Measurements from ENCODE around the gene GALNT5.
"Not testable (repeated sequence)": the region's sequence is repeated elsewhere in the genome, so short reads cannot be mapped to it uniquely, and the experiment has no call there.

The GALNT5 gene

GRCh38 chr2:157326698-157327097 lies 69.2 kb downstream of the GALNT5 start:
- DNase-seq (ENCODE audit: low read depth in 2 of 2, low spot score in 1 of 2): no peak

DNA sequence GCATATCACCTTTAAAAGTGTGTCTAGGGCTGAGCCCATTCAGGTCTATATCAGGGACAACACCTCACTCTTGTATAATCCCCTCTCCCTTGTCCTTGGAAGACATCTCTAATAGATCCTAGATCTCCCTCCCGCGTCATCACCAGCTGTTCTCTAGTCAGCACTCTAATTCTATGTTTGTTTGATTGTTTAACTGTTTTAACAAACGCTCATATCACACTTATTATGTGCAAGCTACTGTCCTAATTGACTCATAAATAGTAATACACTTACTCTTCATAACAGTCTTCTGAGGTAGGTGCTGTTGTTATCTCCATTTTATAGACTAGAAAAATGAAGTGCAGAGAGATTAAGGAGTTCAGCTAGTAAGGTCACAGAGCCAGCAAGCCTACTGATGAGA lies 69.7 kb downstream of the GALNT5 start:
- DNase-seq (ENCODE audit: low read depth in 2 of 2, low spot score in 1 of 2): no peak

GRCh38 chr2:157327621-157328500 lies 70.4 kb downstream of the GALNT5 start:
- DNase-seq (ENCODE audit: low read depth in 2 of 2, low spot score in 1 of 2): peak; percentile 82 to 83

- no peak for DNase-seq (ENCODE audit: low read depth in 2 of 2, low spot score in 1 of 2)
These were observed 72.0 kb downstream of the GALNT5 start for GRCh38 chr2:157329524-157329923.

DNA sequence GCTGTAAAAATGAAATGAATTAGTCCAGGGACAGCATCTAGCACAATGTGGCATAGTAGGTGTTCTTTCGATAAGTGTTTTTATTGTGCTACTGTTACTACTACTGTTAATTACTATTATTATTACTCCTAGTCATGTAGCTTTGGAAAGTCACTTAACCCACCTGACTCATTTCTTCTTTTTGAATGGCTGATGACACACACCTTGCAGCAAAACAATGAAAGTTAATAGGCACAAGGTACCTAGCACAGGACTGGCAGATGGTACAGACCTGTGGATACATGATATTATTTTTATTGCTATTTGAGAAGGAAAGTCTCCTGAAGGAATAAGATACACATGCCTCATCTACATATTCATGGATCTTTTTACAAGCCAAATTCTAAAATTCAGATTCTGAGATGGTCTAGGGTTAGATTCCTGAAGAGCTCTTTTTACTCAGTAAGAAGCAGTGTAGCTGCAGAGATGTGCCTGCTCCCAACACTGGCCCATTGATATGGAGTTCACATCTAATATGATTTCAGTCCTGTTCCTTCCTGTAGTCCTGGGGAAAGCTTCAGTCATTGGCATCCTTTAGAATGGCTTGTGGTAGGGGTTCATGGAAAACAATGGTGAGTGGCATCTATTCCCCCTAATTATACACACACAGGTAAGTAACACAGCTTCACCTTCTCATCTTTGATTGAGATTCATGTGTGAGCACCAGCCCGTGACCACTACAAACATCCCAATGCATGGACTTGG lies 76.0 kb downstream of the GALNT5 start:
- DNase-seq (ENCODE audit: low read depth in 2 of 2, low spot score in 1 of 2): no peak

DNA sequence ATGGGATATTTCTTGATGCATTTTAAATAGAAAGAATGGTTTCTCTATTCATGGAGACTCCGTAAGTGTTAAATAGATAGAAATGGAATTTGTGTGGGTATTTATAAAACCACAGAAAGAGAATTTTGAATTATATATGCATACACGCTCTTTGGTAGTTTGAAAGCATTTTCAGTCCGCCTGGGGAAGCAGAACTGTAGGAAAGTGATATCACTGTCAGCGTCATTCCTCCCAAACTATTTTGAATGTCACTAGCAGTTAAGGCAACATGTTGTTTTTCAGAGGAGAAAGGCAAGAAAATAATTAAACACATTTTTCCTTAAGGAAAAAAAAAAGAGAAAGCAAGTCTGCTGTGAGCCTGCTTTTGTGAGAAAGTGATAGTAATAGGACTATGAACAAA lies 76.8 kb downstream of the GALNT5 start:
- DNase-seq (ENCODE audit: low read depth in 2 of 2, low spot score in 1 of 2): no peak

GRCh38 chr2:157334797-157335196 lies 77.3 kb downstream of the GALNT5 start:
- DNase-seq (ENCODE audit: low read depth in 2 of 2, low spot score in 1 of 2): no peak

- DNase-seq (ENCODE audit: low read depth in 2 of 2, low spot score in 1 of 2): peak in 1 of 2 donors; percentile 7
These were observed 78.9 kb downstream of the GALNT5 start for GRCh38 chr2:157336137-157337010.

DNA sequence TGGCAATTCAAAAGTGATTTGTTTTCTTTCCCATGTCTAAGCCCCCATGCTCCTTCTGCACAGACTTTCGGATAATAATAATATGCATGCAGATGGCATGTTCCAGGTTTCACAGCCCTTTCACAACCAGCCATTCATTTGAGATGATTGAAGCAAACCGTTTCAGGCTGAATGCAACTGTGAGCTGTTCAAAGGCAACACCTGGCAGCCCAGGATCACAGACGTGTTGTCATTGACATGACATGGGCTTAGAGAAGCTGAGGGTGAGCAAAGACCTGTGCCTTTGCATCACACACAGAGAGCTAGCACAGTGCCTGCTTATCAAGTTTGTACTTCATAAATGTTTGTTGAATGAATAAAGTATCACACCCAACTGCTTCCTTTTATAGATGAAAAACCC lies 80.5 kb downstream of the GALNT5 start:
- no peak for DNase-seq (ENCODE audit: low read depth in 2 of 2, low spot score in 1 of 2)

- DNase-seq (ENCODE audit: low read depth in 2 of 2, low spot score in 1 of 2): no peak
These were observed 82.6 kb downstream of the GALNT5 start for GRCh38 chr2:157339965-157340655.

DNA sequence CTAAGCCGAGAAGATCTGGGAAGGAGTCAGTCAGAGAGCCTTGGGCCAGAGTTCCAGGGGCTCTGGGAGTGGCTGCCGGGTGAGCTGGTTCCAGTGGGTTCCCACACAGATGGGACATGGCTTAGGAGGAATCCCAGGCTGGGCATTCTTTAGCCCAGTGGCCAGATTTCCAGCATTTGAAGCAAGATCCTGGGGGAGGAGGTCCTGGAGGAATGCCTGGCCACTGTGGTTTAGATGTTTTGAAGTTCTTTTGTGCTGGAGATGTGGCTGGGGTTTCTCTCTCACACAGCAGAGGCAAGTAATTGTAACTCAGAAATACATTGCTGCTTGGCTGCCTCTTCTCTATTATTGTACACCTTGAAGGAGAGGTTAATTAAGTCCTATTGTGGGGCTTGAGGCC lies 83.9 kb downstream of the GALNT5 start:
- not testable (repeated sequence) for DNase-seq (ENCODE audit: low read depth in 2 of 2, low spot score in 1 of 2)

GRCh38 chr2:157345647-157346389 lies 88.3 kb downstream of the GALNT5 start:
- no peak for DNase-seq (ENCODE audit: low read depth in 2 of 2, low spot score in 1 of 2)

GRCh38 chr2:157348291-157348921 lies 90.9 kb downstream of the GALNT5 start:
- DNase-seq (ENCODE audit: low read depth in 2 of 2, low spot score in 1 of 2): no peak

DNA sequence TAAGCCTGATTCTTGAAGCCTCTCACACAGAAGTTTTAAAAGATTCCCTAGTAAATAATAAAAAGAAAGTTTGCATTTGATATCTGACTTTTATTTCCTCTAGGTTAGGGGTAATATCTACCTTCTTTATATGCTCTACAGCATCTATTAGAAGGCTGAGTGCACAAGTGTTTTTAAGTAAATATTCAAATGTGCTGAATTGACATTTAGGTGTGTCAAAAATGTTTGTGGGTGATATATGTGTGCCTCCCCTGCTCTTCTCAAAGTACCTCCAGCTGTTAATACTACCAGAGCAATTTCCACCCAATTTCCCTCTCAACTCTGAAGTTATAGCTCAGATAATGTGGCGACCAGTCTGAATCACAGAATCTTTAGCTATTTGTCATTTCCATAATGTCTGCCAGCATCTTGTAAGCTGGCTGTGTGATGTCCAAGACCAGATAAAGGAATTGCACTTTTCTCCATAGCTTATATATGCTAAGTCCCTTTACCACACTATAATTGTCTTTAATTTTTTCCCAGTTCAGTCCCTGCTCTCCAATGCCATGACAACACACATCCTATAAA lies 92.5 kb downstream of the GALNT5 start:
- no peak for DNase-seq (ENCODE audit: low read depth in 2 of 2, low spot score in 1 of 2)

GRCh38 chr2:157355618-157356017 lies 98.1 kb downstream of the GALNT5 start:
- DNase-seq (ENCODE audit: low read depth in 2 of 2, low spot score in 1 of 2): no peak

GRCh38 chr2:157359628-157360027 lies 102.1 kb downstream of the GALNT5 start:
- DNase-seq (ENCODE audit: low read depth in 2 of 2, low spot score in 1 of 2): no peak

DNA sequence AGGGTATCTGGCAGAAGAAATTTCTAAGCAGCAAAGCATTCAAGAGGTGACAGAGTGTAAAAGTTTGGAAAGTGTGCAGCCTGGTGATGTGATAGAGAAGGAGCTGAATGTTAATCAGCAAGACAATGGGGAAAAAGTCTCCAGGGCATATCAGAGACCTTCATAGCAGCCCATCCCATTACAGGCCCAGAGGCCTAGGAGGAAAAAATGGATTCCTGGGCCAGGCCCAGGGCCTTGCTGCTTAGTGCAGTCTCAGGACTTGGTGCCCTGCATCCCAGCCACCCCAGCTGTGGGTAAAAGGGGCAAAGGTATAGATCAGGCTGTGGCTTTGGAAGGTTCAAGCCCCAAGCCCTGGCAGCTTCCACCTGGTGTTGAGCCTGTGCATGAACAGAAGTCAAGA lies 104.0 kb downstream of the GALNT5 start:
- no peak for DNase-seq (ENCODE audit: low read depth in 2 of 2, low spot score in 1 of 2)

- DNase-seq (ENCODE audit: low read depth in 2 of 2, low spot score in 1 of 2): no peak
These were observed 105.1 kb downstream of the GALNT5 start for GRCh38 chr2:157362627-157363026.

DNA sequence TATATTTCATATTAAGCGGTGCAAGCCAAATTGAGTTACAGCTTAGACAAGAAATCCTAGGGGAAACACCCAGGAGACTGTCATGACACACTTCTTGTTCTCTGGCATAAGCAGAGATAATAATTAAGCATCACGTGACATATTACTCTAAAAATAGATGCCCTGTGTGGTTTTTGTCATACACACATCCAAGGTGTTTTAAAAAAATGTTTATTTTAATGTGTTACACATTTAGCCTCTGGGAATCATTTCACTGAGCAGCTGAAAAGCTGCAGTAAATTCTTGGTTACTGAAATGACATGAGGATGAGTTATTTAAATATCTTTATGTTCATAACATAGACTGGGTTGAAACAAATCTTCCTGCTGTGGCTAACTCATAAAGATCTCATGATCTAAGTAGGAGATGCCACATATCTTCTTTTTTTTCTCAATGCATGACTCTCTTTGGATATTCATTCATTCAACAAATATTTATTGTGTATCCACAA lies 106.2 kb downstream of the GALNT5 start:
- DNase-seq (ENCODE audit: low read depth in 2 of 2, low spot score in 1 of 2): no peak

Measured in stimulated activated CD8-positive, alpha-beta memory T cell treated with anti-CD3 and anti-CD28 coated beads, Interleukin-4, amount 100 ng/mL, for 1 hour (primary cell).